Endodermal cell (in vitro differentiated cells): ENCODE data around the gene PSMD1. TPM values are rescaled to one million over a fixed set of nuclear protein-coding genes. Genes with fewer than 3 reads are reported as not detected.

ENCODE experiments used
- DNase-seq: peaks from one replicate; pipeline ENCODE4 v3.0.0-alpha.2; 2017
- H3K27ac ChIP-seq: 2 replicates; pipeline ENCODE4 v1.5.1; 2013; ENCODE audit warnings: mild to moderate bottlenecking, low read depth, low read length, moderate library complexity
- H3K27me3 ChIP-seq: 2 replicates; pipeline ENCODE4 v1.6.1; 2013; ENCODE audit warnings: mild to moderate bottlenecking, low read length, moderate library complexity; ENCODE audit not compliant: insufficient read depth, control insufficient read depth, poor library complexity, severe bottlenecking
- H3K36me3 ChIP-seq: 2 replicates; pipeline ENCODE4 v1.7.0; 2013; ENCODE audit warnings: mild to moderate bottlenecking, low read length, moderate library complexity; ENCODE audit not compliant: control insufficient read depth, insufficient read depth
- H3K4me1 ChIP-seq: one replicate; pipeline ENCODE4 v1.7.0; 2013; ENCODE audit warnings: low read length; ENCODE audit not compliant: control insufficient read depth, insufficient read depth
- H3K4me3 ChIP-seq: 2 replicates; pipeline ENCODE4 v1.5.1; 2013; ENCODE audit warnings: mild to moderate bottlenecking, low read length, moderate library complexity
- H3K9ac ChIP-seq: 2 replicates; pipeline ENCODE4 v1.6.1; 2013; ENCODE audit warnings: mild to moderate bottlenecking, low read length, moderate library complexity; ENCODE audit not compliant: poor library complexity, severe bottlenecking; ENCODE audit errors: extremely low read depth
- H3K9me3 ChIP-seq: 2 replicates; pipeline ENCODE4 v1.6.1; 2013; ENCODE audit warnings: mild to moderate bottlenecking, low read length, moderate library complexity; ENCODE audit not compliant: control insufficient read depth
- H3K27ac Mint-ChIP-seq: 2 replicates; pipeline ENCODE4 v1.8.0; 2020; ENCODE audit warnings: mixed read lengths
- H3K27me3 Mint-ChIP-seq: 2 replicates; pipeline ENCODE4 v1.8.0; 2021; ENCODE audit warnings: mild to moderate bottlenecking, mixed read lengths; ENCODE audit not compliant: insufficient read depth
- H3K36me3 Mint-ChIP-seq: 2 replicates; pipeline ENCODE4 v1.8.0; 2020; ENCODE audit warnings: low read depth, mixed read lengths
- H3K4me1 Mint-ChIP-seq: 2 replicates; pipeline ENCODE4 v1.8.0; 2020; ENCODE audit warnings: mixed read lengths
- H3K4me3 Mint-ChIP-seq: 2 replicates; pipeline ENCODE4 v1.8.0; 2020; ENCODE audit warnings: mild to moderate bottlenecking, moderate library complexity, mixed read lengths
- H3K9me3 Mint-ChIP-seq: 2 replicates; pipeline ENCODE4 v1.8.0; 2020; ENCODE audit warnings: mild to moderate bottlenecking, mixed read lengths
- WGBS, 2 experiments: methylation state at CpG; one replicate each; pipeline versions ENCODE4 v1.1.5 to v1.1.7; 2013; ENCODE audit warnings: missing lambda C conversion rate in 2 of 2, mixed read lengths in 1 of 2; ENCODE audit not compliant: insufficient coverage in 1 of 2, insufficient read length in 1 of 2; 5-methylcytosine and 5-hydroxymethylcytosine counted together
- total RNA-seq, 2 donors: library from RNA; stranded (reverse); fragmentation: NEBNext Ultra II Directional in 1 of 2; extraction: Animal tissue kit (Norgen Biotek cat#: 25700) in 1 of 2; gene quantifications; 2 replicates in 1 of 2; 3 replicates in 1 of 2; pipeline ENCODE4 v1.2.1, GENCODE V29; 2021
- TF ChIP-seq, protein P1 (sequence below): fragments of 200-600 bp; sonication (generic); conservative IDR thresholded peaks from 2 replicates; pipeline ENCODE4 v1.5.0; 2021; ENCODE audit warnings: antibody characterized with exemption, mild to moderate bottlenecking

PSMD1 gene
- total RNA-seq, 2 donors from 2014 or later = 148 to 158 TPM

DNA sequence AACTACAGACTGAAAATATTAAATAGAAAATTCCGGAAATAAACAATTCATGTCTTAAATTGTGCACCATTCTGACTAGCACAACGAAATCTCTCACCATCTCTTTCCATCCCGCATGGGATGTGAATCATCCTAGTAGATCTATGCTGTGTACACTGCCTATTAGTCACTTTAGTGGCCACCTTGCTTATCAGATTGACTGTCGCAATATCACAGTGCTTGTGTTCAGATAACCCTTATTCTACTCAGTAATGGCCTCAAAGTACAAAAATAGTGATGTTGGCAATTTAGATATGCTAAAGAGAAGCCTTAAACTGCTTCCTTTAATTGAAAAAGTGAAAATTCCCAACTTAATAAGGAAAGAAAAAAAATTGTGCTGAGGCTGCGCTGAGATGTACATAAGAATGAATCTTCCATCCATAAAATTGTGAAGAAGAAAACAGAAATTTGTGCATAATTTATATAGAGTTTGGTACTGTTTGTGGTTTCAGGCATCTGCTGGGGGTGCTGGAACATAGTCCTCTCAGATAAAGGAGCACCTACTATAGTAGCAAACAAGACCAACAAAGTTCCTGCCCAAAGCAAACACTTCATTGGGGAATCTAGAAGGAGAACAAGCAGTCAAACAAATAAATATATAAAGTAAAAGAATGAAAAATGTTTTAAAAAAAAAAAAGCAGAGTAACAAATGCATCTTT is 12.0 kb downstream of the PSMD1 start:
- no peak overlapping the region for H3K27ac Mint-ChIP-seq
- DNase-seq = no peak
- Histone ChIP-seq H3K9ac (no peak overlapping the region), H3K9me3 (no peaks in the 10 kb centered on the region), H3K36me3 (peaks cover 91% of the 10 kb centered on the region), H3K27ac (no peak overlapping the region), H3K4me1 (no peaks in the 10 kb centered on the region), H3K27me3 (no peaks in the 10 kb centered on the region), H3K4me3 (no peak overlapping the region)
- no peak overlapping the region for H3K4me3 Mint-ChIP-seq
- TF ChIP-seq, protein P1, sequence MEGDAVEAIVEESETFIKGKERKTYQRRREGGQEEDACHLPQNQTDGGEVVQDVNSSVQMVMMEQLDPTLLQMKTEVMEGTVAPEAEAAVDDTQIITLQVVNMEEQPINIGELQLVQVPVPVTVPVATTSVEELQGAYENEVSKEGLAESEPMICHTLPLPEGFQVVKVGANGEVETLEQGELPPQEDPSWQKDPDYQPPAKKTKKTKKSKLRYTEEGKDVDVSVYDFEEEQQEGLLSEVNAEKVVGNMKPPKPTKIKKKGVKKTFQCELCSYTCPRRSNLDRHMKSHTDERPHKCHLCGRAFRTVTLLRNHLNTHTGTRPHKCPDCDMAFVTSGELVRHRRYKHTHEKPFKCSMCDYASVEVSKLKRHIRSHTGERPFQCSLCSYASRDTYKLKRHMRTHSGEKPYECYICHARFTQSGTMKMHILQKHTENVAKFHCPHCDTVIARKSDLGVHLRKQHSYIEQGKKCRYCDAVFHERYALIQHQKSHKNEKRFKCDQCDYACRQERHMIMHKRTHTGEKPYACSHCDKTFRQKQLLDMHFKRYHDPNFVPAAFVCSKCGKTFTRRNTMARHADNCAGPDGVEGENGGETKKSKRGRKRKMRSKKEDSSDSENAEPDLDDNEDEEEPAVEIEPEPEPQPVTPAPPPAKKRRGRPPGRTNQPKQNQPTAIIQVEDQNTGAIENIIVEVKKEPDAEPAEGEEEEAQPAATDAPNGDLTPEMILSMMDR = no peak
- 96 to 100% methylated on average over 3 to 5 of the region's 5 CpGs for WGBS, 2 experiments
- H3K9me3 Mint-ChIP-seq = no peaks in the 10 kb centered on the region
- no peaks in the 10 kb centered on the region for H3K27me3 Mint-ChIP-seq
- no peaks in the 10 kb centered on the region for H3K4me1 Mint-ChIP-seq
- peaks cover 64% of the 10 kb centered on the region for H3K36me3 Mint-ChIP-seq

DNA sequence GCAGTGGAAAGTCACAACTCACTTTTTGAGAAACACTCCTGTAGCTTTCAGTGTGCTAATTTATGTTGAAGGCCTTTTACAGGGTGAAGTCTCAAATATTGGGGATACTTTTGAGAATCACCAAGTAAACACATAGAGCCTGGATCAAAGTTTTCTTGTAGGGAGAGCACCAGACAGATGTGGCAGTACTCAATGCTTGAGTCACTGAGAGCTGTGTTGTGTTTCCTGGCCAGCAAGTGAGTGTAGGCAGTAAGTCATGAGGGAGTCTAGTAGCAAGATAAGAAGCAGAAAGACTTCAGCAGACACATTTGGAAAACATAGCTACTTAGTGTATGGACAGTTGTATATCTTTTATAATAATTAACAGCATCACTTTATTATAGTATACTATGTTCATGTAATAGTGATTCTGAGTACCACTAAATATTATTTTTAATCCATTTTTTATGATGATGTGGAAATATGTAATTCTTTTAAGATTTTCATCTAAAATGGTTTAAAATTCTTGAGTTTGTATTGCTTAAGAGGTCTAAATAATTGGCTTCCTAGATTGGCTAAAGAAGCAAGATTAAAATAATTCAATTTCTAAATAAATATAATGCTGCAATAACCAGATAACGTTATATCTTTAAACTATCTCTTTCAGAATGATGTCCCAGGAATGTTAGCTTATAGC is 12.8 kb downstream of the PSMD1 start:
- H3K4me3 Mint-ChIP-seq = no peak overlapping the region
- TF ChIP-seq, protein P1 = no peak
- no peak overlapping the region for H3K27ac ChIP-seq
- H3K27me3 ChIP-seq = no peaks in the 10 kb centered on the region
- H3K4me1 Mint-ChIP-seq = no peaks in the 10 kb centered on the region
- no peaks in the 10 kb centered on the region for H3K9me3 Mint-ChIP-seq
- peaks cover 60% of the 10 kb centered on the region for H3K36me3 Mint-ChIP-seq
- H3K27ac Mint-ChIP-seq = no peak overlapping the region
- no peak overlapping the region for H3K9ac ChIP-seq
- H3K4me1 ChIP-seq = no peaks in the 10 kb centered on the region
- H3K36me3 ChIP-seq = peaks cover 88% of the 10 kb centered on the region
- 100% methylated on average over 1 of the region's 1 CpG; no CpG with 5 or more reads in 1 of the 2 experiments for WGBS, 2 experiments
- DNase-seq = no peak
- no peak overlapping the region for H3K4me3 ChIP-seq
- no peaks in the 10 kb centered on the region for H3K27me3 Mint-ChIP-seq
- no peaks in the 10 kb centered on the region for H3K9me3 ChIP-seq

DNA sequence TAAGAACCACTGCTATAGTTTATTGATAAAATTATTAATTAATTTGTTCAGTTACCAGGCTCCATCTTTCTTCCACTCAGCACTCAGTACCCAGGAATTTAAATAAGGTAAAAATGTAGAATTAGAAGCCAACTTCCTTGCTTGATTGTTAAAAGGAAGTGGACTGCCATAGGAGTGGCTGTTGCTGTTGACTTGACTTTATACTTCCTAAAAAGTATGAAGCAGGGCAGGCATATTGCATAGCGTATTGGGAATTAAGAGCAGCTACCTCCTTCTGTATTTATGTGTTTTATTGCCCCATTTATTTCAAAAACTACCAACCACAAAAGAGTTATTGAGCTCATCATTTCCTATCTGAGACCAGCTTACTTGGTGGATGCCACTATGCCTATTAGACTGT is 27.9 kb downstream of the PSMD1 start:
- H3K4me1 Mint-ChIP-seq = no peaks in the 10 kb centered on the region
- H3K27ac Mint-ChIP-seq = no peak overlapping the region
- no peaks in the 10 kb centered on the region for H3K4me1 ChIP-seq
- H3K27ac ChIP-seq = no peak overlapping the region
- H3K9me3 Mint-ChIP-seq = no peaks in the 10 kb centered on the region
- no peak for DNase-seq
- no peak overlapping the region for H3K4me3 Mint-ChIP-seq
- H3K9ac ChIP-seq = no peak overlapping the region
- peaks cover 90% of the 10 kb centered on the region for H3K36me3 ChIP-seq
- TF ChIP-seq, protein P1 = no peak
- no peaks in the 10 kb centered on the region for H3K27me3 Mint-ChIP-seq
- H3K4me3 ChIP-seq = no peak overlapping the region
- no peaks in the 10 kb centered on the region for H3K9me3 ChIP-seq
- H3K36me3 Mint-ChIP-seq = peaks cover 81% of the 10 kb centered on the region
- H3K27me3 ChIP-seq = no peaks in the 10 kb centered on the region
- WGBS, 2 experiments = 100% methylated on average over 1 of the region's 1 CpG
